ENCODE measurements around the gene GPX3. TPM values are rescaled to one million over a fixed set of nuclear protein-coding genes. Genes with fewer than 3 reads are reported as not detected.

The GPX3 gene
- total and polyA plus RNA-seq, 9 of the 15 experiments (the other 6 are each of a cell fraction or from before 2014, with no cell fraction given) = 0.25 to 0.86 TPM; not detected in 7

DNA sequence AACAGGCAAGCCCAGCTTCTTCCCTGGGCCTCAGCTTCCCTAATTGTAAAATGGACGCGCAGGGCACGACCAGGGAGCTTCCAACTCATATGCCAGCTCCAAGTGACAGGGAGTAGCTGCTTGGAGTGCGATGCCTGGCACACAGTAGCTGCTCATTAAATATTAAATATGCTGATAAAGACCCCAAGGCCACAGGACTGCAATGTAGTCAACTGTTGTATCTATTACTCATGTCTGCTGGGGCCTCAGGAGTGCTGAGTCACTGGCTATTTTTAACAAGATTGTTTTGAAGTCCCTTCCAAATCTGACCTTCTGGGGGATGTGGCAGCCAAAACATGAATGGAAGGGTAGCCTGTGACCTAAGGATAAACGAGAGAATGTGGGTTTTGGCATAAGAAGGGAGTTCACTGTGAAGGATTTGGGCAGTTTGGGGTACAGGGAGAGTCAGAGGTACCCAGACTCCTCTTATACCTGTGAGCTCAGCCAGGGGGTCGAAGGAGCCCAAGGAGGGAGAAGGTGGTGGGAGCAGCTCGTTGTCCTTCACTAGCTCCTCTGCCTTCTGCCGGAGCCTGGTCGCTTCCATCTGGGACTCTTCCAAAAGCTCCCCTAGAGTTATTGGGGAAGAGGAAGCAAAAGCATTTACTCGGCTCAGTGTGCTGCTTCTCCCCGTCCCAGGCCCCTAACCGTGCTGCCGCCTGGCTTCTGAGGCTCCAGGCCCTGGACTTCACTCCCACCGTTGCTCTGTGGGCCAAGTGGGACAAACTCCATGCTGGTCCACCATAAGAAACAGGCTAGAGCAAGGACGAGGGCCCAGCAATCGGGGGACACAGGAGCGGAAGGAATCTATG is 43.0 kb downstream of the GPX3 start (continued):
- TF ChIP-seq TSC22D4 (tag; IDR thresholded peaks at IDR 0.05) (no peak), MYNN (IDR thresholded peaks at IDR 0.05) (no peak), MYNN (CRISPR knock-in tag; IDR thresholded peaks at IDR 0.05) (no peak), MAFK (IDR thresholded peaks at IDR 0.05; ENCODE audit: low read length) (peak; percentile 86), NCOA1 (IDR thresholded peaks at IDR 0.05; ENCODE audit: low read depth) (no peak), SRSF7 (optimal IDR thresholded peaks at IDR 0.05; ENCODE audit: low read depth, low read length) (no peak), TBL1XR1 (IDR thresholded peaks at IDR 0.05; ENCODE audit: low read length in 2 of 2) (peak in 1 of 2 experiments; percentile 87; a peak in 2 of 4 replicates), ARNT (IDR thresholded peaks at IDR 0.05) (no peak), MLX (CRISPR knock-in tag; conservative IDR thresholded peaks at IDR 0.05) (no peak), CEBPB (tag; IDR thresholded peaks at IDR 0.05) (no peak), C11orf30 (IDR thresholded peaks at IDR 0.05; ENCODE audit: low read depth) (peak; percentile 94), NFE2L1 (tag; IDR thresholded peaks at IDR 0.05; ENCODE audit: borderline replicate concordance, low read depth) (peak; percentile 89), PHB2 (IDR thresholded peaks at IDR 0.05; ENCODE audit: low read depth) (no peak), FOXJ2 (tag; IDR thresholded peaks at IDR 0.05) (no peak)
- TF ChIP-seq, protein P1, sequence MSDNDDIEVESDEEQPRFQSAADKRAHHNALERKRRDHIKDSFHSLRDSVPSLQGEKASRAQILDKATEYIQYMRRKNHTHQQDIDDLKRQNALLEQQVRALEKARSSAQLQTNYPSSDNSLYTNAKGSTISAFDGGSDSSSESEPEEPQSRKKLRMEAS (CRISPR knock-in tag; IDR thresholded peaks at IDR 0.05) = no peak
- TF ChIP-seq, protein P2, sequence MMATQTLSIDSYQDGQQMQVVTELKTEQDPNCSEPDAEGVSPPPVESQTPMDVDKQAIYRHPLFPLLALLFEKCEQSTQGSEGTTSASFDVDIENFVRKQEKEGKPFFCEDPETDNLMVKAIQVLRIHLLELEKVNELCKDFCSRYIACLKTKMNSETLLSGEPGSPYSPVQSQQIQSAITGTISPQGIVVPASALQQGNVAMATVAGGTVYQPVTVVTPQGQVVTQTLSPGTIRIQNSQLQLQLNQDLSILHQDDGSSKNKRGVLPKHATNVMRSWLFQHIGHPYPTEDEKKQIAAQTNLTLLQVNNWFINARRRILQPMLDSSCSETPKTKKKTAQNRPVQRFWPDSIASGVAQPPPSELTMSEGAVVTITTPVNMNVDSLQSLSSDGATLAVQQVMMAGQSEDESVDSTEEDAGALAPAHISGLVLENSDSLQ (IDR thresholded peaks at IDR 0.05) = no peak
- TF ChIP-seq, protein P3, sequence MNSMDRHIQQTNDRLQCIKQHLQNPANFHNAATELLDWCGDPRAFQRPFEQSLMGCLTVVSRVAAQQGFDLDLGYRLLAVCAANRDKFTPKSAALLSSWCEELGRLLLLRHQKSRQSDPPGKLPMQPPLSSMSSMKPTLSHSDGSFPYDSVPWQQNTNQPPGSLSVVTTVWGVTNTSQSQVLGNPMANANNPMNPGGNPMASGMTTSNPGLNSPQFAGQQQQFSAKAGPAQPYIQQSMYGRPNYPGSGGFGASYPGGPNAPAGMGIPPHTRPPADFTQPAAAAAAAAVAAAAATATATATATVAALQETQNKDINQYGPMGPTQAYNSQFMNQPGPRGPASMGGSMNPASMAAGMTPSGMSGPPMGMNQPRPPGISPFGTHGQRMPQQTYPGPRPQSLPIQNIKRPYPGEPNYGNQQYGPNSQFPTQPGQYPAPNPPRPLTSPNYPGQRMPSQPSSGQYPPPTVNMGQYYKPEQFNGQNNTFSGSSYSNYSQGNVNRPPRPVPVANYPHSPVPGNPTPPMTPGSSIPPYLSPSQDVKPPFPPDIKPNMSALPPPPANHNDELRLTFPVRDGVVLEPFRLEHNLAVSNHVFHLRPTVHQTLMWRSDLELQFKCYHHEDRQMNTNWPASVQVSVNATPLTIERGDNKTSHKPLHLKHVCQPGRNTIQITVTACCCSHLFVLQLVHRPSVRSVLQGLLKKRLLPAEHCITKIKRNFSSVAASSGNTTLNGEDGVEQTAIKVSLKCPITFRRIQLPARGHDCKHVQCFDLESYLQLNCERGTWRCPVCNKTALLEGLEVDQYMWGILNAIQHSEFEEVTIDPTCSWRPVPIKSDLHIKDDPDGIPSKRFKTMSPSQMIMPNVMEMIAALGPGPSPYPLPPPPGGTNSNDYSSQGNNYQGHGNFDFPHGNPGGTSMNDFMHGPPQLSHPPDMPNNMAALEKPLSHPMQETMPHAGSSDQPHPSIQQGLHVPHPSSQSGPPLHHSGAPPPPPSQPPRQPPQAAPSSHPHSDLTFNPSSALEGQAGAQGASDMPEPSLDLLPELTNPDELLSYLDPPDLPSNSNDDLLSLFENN (IDR thresholded peaks at IDR 0.05; ENCODE audit: low read depth in 2 of 2, low read length in 2 of 2) = 0 out of 4 replicates have a peak, but pooled peaks of 1 of the 2 experiments have one; percentile 12
- TF ChIP-seq, protein P4, sequence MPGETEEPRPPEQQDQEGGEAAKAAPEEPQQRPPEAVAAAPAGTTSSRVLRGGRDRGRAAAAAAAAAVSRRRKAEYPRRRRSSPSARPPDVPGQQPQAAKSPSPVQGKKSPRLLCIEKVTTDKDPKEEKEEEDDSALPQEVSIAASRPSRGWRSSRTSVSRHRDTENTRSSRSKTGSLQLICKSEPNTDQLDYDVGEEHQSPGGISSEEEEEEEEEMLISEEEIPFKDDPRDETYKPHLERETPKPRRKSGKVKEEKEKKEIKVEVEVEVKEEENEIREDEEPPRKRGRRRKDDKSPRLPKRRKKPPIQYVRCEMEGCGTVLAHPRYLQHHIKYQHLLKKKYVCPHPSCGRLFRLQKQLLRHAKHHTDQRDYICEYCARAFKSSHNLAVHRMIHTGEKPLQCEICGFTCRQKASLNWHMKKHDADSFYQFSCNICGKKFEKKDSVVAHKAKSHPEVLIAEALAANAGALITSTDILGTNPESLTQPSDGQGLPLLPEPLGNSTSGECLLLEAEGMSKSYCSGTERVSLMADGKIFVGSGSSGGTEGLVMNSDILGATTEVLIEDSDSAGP (CRISPR knock-in tag; IDR thresholded peaks at IDR 0.05) = no peak

All from K562 (cell line).